Measurements from ENCODE around the gene AP4B1. TPM values are rescaled to one million over a fixed set of nuclear protein-coding genes. Genes with fewer than 3 reads are reported as not detected.

AP4B1 gene
- total and polyA plus RNA-seq, 2 of the 13 experiments (the other 11 are each of a cell fraction or from before 2014, with no cell fraction given) = 8.5 to 12.0 TPM

DNA sequence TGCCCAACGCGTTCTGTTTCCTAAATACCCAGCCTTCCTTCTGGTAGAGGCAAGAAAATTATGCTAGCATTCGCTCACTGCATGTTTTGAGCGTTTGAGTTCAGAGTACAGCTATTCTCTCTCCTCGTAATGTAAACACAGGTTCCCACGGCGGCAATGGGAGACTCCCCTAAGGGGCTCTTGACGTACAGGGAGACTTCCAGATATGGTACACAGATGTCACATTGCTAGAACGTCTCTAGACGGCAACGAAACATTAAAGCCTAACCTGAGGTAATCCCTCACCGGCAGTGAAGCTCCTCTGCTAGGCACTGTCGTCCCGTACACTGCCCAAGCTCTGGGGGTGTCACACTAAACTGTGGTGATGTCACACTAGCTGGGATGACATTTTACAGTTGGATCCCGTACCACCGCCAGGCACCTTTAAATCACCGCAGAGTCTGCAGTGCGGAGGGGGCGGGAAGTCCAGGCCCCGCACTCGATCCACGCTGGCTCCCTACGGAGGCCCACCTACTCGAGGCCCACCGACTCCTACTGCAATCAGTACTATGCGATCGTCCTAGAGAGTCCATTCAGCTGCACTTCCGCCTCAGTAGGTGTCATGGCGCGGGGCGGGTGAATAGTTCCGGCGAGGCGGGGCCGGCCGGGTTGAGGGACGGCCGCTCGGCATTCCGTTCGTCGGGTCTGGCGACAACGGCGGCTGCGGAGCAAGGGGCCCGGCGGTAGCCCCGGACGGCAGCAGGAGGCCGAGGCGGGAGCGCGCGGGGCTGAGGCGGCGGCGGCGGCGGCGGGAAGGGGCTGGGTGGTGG, 24.5 kb upstream of the AP4B1 start, which contains the start of gene HIPK1 (continued):
- TF ChIP-seq KLF16 (CRISPR knock-in tag; IDR thresholded peaks at IDR 0.05) (peak in 1 of 2 experiments; percentile 85; a peak in 2 of 4 replicates), ZNF253 (CRISPR knock-in tag; IDR thresholded peaks at IDR 0.05; ENCODE audit: borderline replicate concordance) (no peak), TCF7L2 (IDR thresholded peaks at IDR 0.05; ENCODE audit: low read depth, low read length) (no peak), THYN1 (CRISPR knock-in tag; IDR thresholded peaks at IDR 0.05; ENCODE audit: borderline replicate concordance, low read depth) (no peak), ARNT2 (CRISPR knock-in tag; IDR thresholded peaks at IDR 0.05; ENCODE audit: low read depth) (peak; percentile 53), RBFOX2 (IDR thresholded peaks at IDR 0.05; ENCODE audit: low read depth, low read length) (peak; percentile 82), ZNF629 (CRISPR knock-in tag; conservative IDR thresholded peaks at IDR 0.05) (0 out of 2 replicates have a peak, but pooled peaks have one; percentile 37), ZNF557 (CRISPR knock-in tag; IDR thresholded peaks at IDR 0.05) (0 out of 2 replicates have a peak, but pooled peaks have one; percentile 63), ZNF501 (CRISPR knock-in tag; IDR thresholded peaks at IDR 0.05) (peak; percentile 95), HNF4G (IDR thresholded peaks at IDR 0.05; ENCODE audit: borderline replicate concordance, low read depth, low read length) (peak; percentile 58; the same call in 1 of the 2 replicates), HNF4G (CRISPR knock-in tag; IDR thresholded peaks at IDR 0.05; ENCODE audit: borderline replicate concordance, low read depth) (no peak; the same call in 1 of the 2 replicates), ISL2 (CRISPR knock-in tag; IDR thresholded peaks at IDR 0.05) (peak; percentile 85), ZNF260 (CRISPR knock-in tag; IDR thresholded peaks at IDR 0.05; ENCODE audit: borderline replicate concordance, low read depth) (no peak), ZNF350 (CRISPR knock-in tag; IDR thresholded peaks at IDR 0.05; ENCODE audit: borderline replicate concordance, low read depth) (peak; percentile 89), FOXP1 (IDR thresholded peaks at IDR 0.05) (no peak), FOXP1 (CRISPR knock-in tag; IDR thresholded peaks at IDR 0.05) (peak; percentile 62; the same call in 1 of the 2 replicates)
- TF ChIP-seq, protein P1, sequence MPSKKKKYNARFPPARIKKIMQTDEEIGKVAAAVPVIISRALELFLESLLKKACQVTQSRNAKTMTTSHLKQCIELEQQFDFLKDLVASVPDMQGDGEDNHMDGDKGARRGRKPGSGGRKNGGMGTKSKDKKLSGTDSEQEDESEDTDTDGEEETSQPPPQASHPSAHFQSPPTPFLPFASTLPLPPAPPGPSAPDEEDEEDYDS (CRISPR knock-in tag; IDR thresholded peaks at IDR 0.05) = peak; percentile 40
- TF ChIP-seq, protein P2, sequence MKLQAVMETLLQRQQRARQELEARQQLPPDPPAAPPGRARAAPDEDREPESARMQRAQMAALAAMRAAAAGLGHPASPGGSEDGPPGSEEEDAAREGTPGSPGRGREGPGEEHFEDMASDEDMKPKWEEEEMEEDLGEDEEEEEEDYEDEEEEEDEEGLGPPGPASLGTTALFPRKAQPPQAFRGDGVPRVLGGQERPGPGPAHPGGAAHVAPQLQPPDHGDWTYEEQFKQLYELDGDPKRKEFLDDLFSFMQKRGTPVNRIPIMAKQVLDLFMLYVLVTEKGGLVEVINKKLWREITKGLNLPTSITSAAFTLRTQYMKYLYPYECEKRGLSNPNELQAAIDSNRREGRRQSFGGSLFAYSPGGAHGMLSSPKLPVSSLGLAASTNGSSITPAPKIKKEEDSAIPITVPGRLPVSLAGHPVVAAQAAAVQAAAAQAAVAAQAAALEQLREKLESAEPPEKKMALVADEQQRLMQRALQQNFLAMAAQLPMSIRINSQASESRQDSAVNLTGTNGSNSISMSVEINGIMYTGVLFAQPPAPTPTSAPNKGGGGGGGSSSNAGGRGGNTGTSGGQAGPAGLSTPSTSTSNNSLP (IDR thresholded peaks at IDR 0.05; ENCODE audit: low read depth, low read length) = peak; percentile 52; the same call in 1 of the 2 replicates
- TF ChIP-seq, protein P3, sequence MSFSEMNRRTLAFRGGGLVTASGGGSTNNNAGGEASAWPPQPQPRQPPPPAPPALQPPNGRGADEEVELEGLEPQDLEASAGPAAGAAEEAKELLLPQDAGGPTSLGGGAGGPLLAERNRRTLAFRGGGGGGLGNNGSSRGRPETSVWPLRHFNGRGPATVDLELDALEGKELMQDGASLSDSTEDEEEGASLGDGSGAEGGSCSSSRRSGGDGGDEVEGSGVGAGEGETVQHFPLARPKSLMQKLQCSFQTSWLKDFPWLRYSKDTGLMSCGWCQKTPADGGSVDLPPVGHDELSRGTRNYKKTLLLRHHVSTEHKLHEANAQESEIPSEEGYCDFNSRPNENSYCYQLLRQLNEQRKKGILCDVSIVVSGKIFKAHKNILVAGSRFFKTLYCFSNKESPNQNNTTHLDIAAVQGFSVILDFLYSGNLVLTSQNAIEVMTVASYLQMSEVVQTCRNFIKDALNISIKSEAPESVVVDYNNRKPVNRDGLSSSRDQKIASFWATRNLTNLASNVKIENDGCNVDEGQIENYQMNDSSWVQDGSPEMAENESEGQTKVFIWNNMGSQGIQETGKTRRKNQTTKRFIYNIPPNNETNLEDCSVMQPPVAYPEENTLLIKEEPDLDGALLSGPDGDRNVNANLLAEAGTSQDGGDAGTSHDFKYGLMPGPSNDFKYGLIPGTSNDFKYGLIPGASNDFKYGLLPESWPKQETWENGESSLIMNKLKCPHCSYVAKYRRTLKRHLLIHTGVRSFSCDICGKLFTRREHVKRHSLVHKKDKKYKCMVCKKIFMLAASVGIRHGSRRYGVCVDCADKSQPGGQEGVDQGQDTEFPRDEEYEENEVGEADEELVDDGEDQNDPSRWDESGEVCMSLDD (CRISPR knock-in tag; IDR thresholded peaks at IDR 0.05; ENCODE audit: borderline replicate concordance) = peak; percentile 9; the same call in 1 of the 2 replicates
- TF ChIP-seq, protein P4, sequence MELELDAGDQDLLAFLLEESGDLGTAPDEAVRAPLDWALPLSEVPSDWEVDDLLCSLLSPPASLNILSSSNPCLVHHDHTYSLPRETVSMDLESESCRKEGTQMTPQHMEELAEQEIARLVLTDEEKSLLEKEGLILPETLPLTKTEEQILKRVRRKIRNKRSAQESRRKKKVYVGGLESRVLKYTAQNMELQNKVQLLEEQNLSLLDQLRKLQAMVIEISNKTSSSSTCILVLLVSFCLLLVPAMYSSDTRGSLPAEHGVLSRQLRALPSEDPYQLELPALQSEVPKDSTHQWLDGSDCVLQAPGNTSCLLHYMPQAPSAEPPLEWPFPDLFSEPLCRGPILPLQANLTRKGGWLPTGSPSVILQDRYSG (CRISPR knock-in tag; IDR thresholded peaks at IDR 0.05) = 0 out of 2 replicates have a peak, but pooled peaks have one; percentile 65

Data from HepG2 (cell line).